GM12865 (cell line): ENCODE data around the gene EMILIN3.

Experiments used
- DNase-seq: peaks from one replicate; pipeline ENCODE4 v3.0.0; 2010; ENCODE audit warnings: low read depth
- H3K4me3 ChIP-seq: 2 replicates; pipeline ENCODE4 v1.5.1; 2011; ENCODE audit warnings: mild to moderate bottlenecking, low read depth, low read length, control low read depth
- CTCF ChIP-seq: IDR thresholded peaks from 2 replicates; pipeline ENCODE4 v1.5.1; 2011; ENCODE audit warnings: low read length, control low read depth, low read depth, inconsistent platforms; ENCODE audit not compliant: insufficient read depth; ENCODE audit errors: missing control alignments

The EMILIN3 gene

GRCh38 chr20:41364967-41365765, 1.5 kb downstream of the EMILIN3 start:
- no peak overlapping the region for H3K4me3 ChIP-seq
- no peak for TF ChIP-seq CTCF
- no peak for DNase-seq

- TF ChIP-seq CTCF: no peak
- no peak for DNase-seq
- H3K4me3 ChIP-seq: no peak overlapping the region
These were observed 2.3 kb downstream of the EMILIN3 start for GRCh38 chr20:41364236-41364855.

- TF ChIP-seq CTCF: no peak
- no peak overlapping the region for H3K4me3 ChIP-seq
- no peak for DNase-seq
These were observed 3.0 kb downstream of the EMILIN3 start for GRCh38 chr20:41363601-41364000.

GRCh38 chr20:41362748-41363140, 3.9 kb downstream of the EMILIN3 start:
- TF ChIP-seq CTCF: no peak
- DNase-seq: no peak
- H3K4me3 ChIP-seq: no peak overlapping the region

- no peak overlapping the region for H3K4me3 ChIP-seq
- TF ChIP-seq CTCF: no peak
- DNase-seq: no peak
These were observed 4.6 kb downstream of the EMILIN3 start for GRCh38 chr20:41361757-41362747.

GRCh38 chr20:41360831-41361756, 5.5 kb downstream of the EMILIN3 start:
- no peak overlapping the region for H3K4me3 ChIP-seq
- no peak for DNase-seq
- no peak for TF ChIP-seq CTCF
